Measurements from ENCODE around the gene KANSL1.
"Not testable (repeated sequence)": the region's sequence is repeated elsewhere in the genome, so short reads cannot be mapped to it uniquely, and the experiment has no call there.

The KANSL1 gene

GRCh38 chr17:46138473-46138872, 54.8 kb downstream of the KANSL1 start:
- no peak for DNase-seq (ENCODE audit: low read depth)

- no peak for DNase-seq (ENCODE audit: low read depth)
Observed at GRCh38 chr17:46136820-46137219, 56.4 kb downstream of the KANSL1 start.

- no peak for DNase-seq (ENCODE audit: low read depth)
Observed at GRCh38 chr17:46135879-46136563, 57.2 kb downstream of the KANSL1 start.

GRCh38 chr17:46135126-46135812, 58.0 kb downstream of the KANSL1 start:
- no peak for DNase-seq (ENCODE audit: low read depth)

- no peak for DNase-seq (ENCODE audit: low read depth)
Observed at GRCh38 chr17:46129302-46129701, 63.9 kb downstream of the KANSL1 start.

GRCh38 chr17:46128453-46128852, 64.8 kb downstream of the KANSL1 start:
- no peak for DNase-seq (ENCODE audit: low read depth)

- no peak for DNase-seq (ENCODE audit: low read depth)
Observed at GRCh38 chr17:46127524-46127923, 65.7 kb downstream of the KANSL1 start.

GRCh38 chr17:46126840-46127239, 66.4 kb downstream of the KANSL1 start:
- DNase-seq (ENCODE audit: low read depth): no peak

GRCh38 chr17:46125831-46126230, 67.4 kb downstream of the KANSL1 start:
- DNase-seq (ENCODE audit: low read depth): no peak

- DNase-seq (ENCODE audit: low read depth): no peak
Observed at GRCh38 chr17:46124695-46125592, 68.3 kb downstream of the KANSL1 start.

- DNase-seq (ENCODE audit: low read depth): no peak
Observed at GRCh38 chr17:46123607-46124006, 69.6 kb downstream of the KANSL1 start.

GRCh38 chr17:46122486-46122871, 70.8 kb downstream of the KANSL1 start:
- DNase-seq (ENCODE audit: low read depth): no peak

- DNase-seq (ENCODE audit: low read depth): no peak
Observed at GRCh38 chr17:46121841-46122485, 71.3 kb downstream of the KANSL1 start.

GRCh38 chr17:46121165-46121764, 72.0 kb downstream of the KANSL1 start:
- no peak for DNase-seq (ENCODE audit: low read depth)

- DNase-seq (ENCODE audit: low read depth): no peak
Observed at GRCh38 chr17:46120537-46120936, 72.7 kb downstream of the KANSL1 start.

GRCh38 chr17:46120078-46120477, 73.2 kb downstream of the KANSL1 start:
- no peak for DNase-seq (ENCODE audit: low read depth)

GRCh38 chr17:46118964-46119363, 74.3 kb downstream of the KANSL1 start:
- DNase-seq (ENCODE audit: low read depth): no peak

GRCh38 chr17:46117850-46118696, 75.2 kb downstream of the KANSL1 start:
- DNase-seq (ENCODE audit: low read depth): no peak

- no peak for DNase-seq (ENCODE audit: low read depth)
Observed at GRCh38 chr17:46117117-46117516, 76.1 kb downstream of the KANSL1 start.

- DNase-seq (ENCODE audit: low read depth): no peak
Observed at GRCh38 chr17:46115699-46116098, 77.5 kb downstream of the KANSL1 start.

- DNase-seq (ENCODE audit: low read depth): not testable (repeated sequence)
Observed at GRCh38 chr17:46111236-46111635, 82.0 kb downstream of the KANSL1 start.
